SH-SY5Y (cell line): ENCODE results near the gene C9orf78.

ENCODE experiments used
- GATA2 ChIP-seq: IDR thresholded peaks from 2 replicates; pipeline ENCODE4 v1.6.1; 2011; ENCODE audit warnings: mild to moderate bottlenecking, low read depth, low read length
- GATA3 ChIP-seq: IDR thresholded peaks from 2 replicates; pipeline ENCODE4 v1.6.1; 2011; ENCODE audit warnings: low read depth, mild to moderate bottlenecking, low read length, moderate library complexity

The C9orf78 gene

DNA sequence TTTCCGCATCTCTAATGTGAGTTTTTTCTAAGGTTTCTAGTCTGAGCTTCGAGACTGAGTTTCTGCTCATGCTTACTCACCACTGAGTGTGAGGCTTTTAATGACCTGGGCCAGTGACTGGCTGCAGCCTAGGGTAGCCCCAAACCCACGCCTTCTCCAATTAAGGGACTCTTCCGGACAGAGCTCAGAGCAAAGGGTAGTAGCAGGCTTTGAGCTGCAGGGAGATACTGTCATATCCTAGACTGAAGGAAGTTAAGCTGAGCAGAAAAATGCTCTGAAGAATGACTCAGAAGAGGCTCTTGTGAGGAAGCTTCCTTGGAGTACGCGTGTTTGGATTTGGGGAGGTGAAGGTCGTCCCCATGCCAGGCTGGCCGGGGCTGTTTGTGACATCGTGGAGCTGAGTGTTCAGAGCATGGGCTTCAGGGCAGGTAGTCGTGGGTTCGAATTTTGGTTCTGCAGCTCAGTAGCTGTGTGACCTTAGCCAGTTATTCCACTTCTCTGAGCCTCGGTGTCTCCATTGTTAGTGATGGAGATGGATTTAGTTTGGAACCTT, 3.7 kb upstream of the C9orf78 start:
- no peak for TF ChIP-seq GATA2
- no peak for TF ChIP-seq GATA3

DNA sequence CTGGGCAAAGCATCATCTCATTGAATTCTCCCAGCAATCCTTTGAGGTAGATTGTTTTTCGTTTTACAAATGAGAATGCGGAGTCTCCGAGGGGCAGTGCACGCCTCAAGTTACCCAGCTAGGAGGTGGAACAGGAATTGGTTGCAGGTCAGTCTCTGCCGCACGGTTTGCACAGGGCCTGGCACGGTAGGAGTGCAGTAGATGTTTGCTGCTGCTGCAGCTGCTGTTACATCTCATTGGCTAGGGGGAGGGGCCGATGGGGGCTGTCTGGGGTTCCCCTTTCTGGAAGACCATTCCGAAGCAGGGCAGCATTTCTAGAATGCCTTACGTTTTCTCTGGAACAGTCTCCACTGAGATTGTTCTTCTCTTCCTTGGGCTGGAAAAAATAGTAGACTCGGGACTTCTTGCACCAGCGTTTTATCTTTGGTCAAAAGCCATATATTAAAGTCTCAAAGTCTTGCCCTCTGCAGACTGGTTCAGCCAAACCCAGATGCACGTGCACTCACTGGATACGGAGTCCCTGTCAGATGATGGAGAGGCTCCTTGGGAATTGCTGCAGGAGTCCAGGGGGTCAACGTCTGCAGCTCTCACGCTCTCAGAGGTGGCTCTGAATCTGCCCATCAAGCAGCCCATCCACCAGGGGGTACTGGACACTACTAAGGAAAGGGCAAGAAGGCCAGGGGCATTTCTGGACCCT, 1.4 kb upstream of the C9orf78 start:
- no peak for TF ChIP-seq GATA2
- TF ChIP-seq GATA3 = no peak

- TF ChIP-seq GATA2 (no peak), GATA3 (no peak)
These were observed 767 bp upstream of the C9orf78 start for GRCh38 chr9:129835860-129836223.

DNA sequence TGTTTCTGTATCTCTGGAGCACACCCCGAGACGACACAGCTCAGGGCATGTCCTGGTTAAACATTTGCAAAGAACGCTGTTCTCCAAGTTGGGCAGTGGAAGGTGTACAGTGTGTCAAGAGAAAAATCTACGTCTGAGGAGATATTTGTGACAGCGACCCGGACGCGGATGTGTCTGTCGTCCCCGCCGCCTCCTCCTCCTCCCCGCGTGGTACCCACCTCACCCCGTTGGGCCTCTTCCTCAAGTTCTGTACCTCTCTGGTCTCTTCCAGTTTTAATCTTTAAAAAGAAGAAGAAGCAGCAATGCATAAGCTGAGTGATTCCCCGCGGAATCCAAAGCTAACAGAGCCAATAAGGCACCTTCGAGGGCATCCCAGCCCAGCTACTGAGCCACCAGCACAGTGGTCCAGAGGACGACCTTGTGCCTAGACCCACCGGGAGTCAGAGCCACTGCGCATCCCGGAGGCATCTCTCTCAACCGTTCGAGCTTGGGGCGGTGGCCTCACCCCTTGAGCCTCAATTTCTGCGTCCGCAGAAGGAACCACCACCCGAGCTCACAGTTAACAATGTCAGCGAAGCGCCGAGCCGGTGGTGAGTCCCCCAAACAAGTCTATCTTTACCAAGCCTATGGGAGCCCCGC, 467 bp downstream of the C9orf78 start:
- TF ChIP-seq GATA3 (no peak), GATA2 (no peak)

GRCh38 chr9:129832982-129833381, 2.1 kb downstream of the C9orf78 start:
- TF ChIP-seq GATA3 (no peak), GATA2 (no peak)

GRCh38 chr9:129828969-129829368, 6.1 kb downstream of the C9orf78 start:
- no peak for TF ChIP-seq GATA2
- TF ChIP-seq GATA3 = no peak

DNA sequence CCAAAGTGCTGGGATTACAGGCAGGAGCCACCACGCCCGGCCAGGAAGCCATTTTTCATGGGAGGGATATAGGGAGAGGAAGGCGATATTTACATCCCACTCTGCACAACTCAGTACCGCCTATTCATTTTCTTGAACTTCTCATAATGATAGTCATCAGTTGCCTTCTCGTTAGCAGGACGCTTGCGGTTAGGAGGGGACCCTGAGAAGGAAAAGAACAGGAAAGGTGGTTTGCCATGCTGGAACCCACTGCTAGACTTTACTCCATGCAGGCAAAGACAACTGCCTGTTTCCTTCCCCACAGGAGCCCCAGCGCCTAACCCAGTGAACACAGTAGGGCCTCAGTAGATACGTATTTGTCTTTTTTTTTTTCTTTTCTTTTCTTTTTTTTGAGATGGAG, 7.0 kb downstream of the C9orf78 start:
- TF ChIP-seq GATA3 (no peak), GATA2 (no peak)

DNA sequence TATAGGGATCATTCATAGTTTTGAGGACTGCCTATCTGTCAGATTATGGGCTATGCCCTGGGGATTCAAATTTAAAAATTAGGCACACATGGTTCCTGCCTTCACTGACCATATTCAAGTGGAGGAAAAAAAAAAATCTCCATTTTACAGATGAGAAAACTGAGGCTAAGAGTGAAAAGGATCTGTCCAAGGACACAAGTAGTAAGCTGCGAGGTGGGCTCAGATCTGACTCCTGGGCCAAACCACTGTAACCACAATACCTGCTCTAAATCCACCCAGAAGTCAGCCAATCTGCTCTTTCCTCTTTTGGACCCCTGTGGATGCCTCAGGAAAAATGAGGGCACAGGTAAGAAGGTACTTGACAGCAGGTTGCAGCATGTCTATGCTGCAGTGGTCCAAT, 8.3 kb downstream of the C9orf78 start:
- TF ChIP-seq GATA2 (no peak), GATA3 (no peak)

DNA sequence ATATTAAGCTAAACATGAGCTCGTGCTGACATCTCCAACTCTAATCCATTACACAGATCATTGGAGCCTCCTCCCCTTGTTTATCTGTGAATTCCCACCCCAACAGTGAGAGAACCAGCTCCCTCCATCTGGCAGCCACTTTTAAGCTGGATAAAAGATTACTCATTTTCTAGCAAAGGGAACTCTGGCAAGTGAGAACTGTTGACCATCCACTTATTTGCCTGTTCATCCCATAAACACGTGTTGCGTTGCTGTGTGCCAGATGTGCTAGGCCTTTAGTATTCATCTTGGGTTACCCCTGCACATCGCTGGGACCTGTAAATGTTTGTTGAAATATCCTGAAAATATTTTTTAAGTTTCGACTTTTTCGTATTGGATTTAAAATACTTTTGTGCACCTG, 8.7 kb downstream of the C9orf78 start:
- TF ChIP-seq GATA3 = no peak
- no peak for TF ChIP-seq GATA2

GRCh38 chr9:129823935-129824601, 11.0 kb downstream of the C9orf78 start, which contains the start of gene TOR1A:
Gene TOR1A, minus strand, starts transcription at chr9:129824136. Its CDS starts 51 bp downstream, at chr9:129824085.
- TF ChIP-seq GATA3 (no peak), GATA2 (no peak)

DNA sequence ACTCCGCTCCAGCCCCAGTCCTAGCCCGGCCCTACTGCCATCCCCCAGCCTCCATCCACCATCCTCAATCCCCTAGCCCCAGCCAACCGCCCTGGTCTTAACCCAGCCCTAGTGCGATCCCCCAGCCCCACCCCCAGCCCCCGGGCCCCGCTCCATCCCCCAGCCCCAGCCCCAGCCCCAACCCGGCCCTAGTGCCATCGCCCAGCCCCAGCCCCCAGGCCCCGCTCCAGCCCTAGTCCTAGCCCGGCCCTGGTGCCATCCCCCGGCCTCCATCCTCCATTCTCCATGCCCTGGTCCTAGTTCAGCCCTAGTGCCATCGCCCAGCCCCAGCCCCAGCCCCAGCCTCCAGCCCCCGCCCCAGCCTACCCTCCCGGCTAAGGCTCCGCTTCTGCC, 11.5 kb downstream of the C9orf78 start:
- TF ChIP-seq GATA2 (no peak), GATA3 (no peak)

- TF ChIP-seq GATA2 = no peak
- no peak for TF ChIP-seq GATA3
These were observed 12.1 kb downstream of the C9orf78 start for GRCh38 chr9:129822898-129823541.

- TF ChIP-seq GATA2 (no peak), GATA3 (no peak)
These were observed 18.3 kb downstream of the C9orf78 start for GRCh38 chr9:129816501-129817435.

- TF ChIP-seq GATA3 = no peak
- no peak for TF ChIP-seq GATA2
These were observed 19.8 kb downstream of the C9orf78 start for GRCh38 chr9:129815278-129815677.
